ENCODE measurements around the gene PIN1.

DNA sequence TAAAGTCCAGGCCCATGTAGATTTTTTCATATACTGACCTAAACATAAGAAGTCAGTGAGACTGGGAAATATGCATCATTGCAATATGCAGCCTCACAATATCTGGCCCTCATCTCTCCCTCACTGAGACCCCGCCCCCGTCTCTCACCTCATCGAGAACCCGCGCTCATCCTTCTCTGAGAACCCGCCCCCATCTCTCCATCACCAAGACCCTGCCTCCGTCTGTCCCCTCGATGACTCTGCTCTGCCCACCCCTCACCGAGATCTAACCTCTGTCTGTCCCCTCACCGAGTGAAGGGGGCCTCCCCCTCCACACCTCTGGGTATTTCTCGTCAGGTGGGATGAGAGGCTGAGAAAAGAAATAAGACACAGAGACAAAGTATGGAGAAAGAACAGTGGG lies 46.1 kb upstream of the PIN1 start:
- TF ChIP-seq POLR2AphosphoS5 (IDR thresholded peaks at IDR 0.05; ENCODE audit: low read depth, low read length): no peak
- TF ChIP-seq TAF1 (IDR thresholded peaks at IDR 0.05; ENCODE audit: borderline replicate concordance, low read depth, low read length): no peak
